HepG2 (cell line): Measurements from ENCODE around the gene SDK1. TPM values are rescaled to one million over a fixed set of nuclear protein-coding genes. Genes with fewer than 3 reads are reported as not detected.

ENCODE experiments used
- ATAC-seq: fragments of 200-7000 bp; cut with Tn5 transposase; 3 replicates; pipeline ENCODE4 v1.9.1; 2020; ENCODE audit warnings: mild to moderate bottlenecking, moderate library complexity
- BruUV-seq: library from RNA; stranded (reverse); fragments of 400-500 nt; replicated peaks from 2 replicates; lab custom pipeline; 2021; lab: Mats Ljungman, UMichigan
- CTCF ChIA-PET: fragments of 300-600 bp; formaldehyde crosslinking; extraction: SDS; loops from one replicate; lab custom pipeline; 2021; ENCODE audit warnings: low total read pairs, inconsistent platforms, low intra/inter-chr PET ratio; lab: Yijun Ruan, JAX
- POLR2A ChIA-PET: fragments of 350-600 bp; sonication (Branson Sonifier 250); formaldehyde crosslinking; loops from one replicate; lab custom pipeline; 2020; ENCODE audit warnings: antibody characterized with exemption, inconsistent platforms; lab: Yijun Ruan, JAX
- DNase-seq: peaks from one replicate; pipeline ENCODE4 v3.0.0-alpha.2; 2015; ENCODE audit warnings: low spot score
- FAIRE-seq: peaks from 3 replicates; lab custom pipeline; 2011; peaks lifted over from hg19 to GRCh38; lab: Jason Lieb, UNC
- H2AFZ ChIP-seq: one replicate; pipeline ENCODE4 v1.6.1; 2011; ENCODE audit warnings: low read length, inconsistent platforms
- H3K27ac ChIP-seq: fragments of 300-600 bp; 3 replicates; pipeline ENCODE4 v1.8.0; 2011; ENCODE audit warnings: mixed run types, mild to moderate bottlenecking, mixed read lengths, low read length, inconsistent platforms; ENCODE audit not compliant: insufficient read depth; ENCODE audit errors: extremely low read length
- H3K27me3 ChIP-seq, 2 experiments: fragments of 200-600 bp in 1 of 2; 2 replicates in 1 of 2; 3 replicates in 1 of 2; pipeline versions ENCODE4 v1.6.0 to v1.8.0; 2011; ENCODE audit warnings: low read length in 2 of 2, mild to moderate bottlenecking in 2 of 2, moderate library complexity in 2 of 2, inconsistent platforms in 1 of 2; ENCODE audit not compliant: insufficient read depth in 2 of 2, control insufficient read depth in 1 of 2
- H3K36me3 ChIP-seq, 2 experiments: fragments of 200-600 bp in 1 of 2; replicated peaks in 1 of 2; 2 replicates in 1 of 2; 3 replicates in 1 of 2; pipeline versions ENCODE4 v1.5.1 to v1.8.0; 2011; ENCODE audit warnings: low read length in 2 of 2, inconsistent platforms in 1 of 2; ENCODE audit not compliant: insufficient read depth in 2 of 2, control insufficient read depth in 1 of 2
- H3K4me1 ChIP-seq: 2 replicates; pipeline ENCODE4 v1.5.1; 2012; ENCODE audit warnings: low read length, inconsistent platforms; ENCODE audit not compliant: insufficient read depth
- H3K4me2 ChIP-seq: 2 replicates; pipeline ENCODE4 v1.6.0; 2011; ENCODE audit warnings: low read depth, low read length, inconsistent platforms
- H3K4me3 ChIP-seq, 3 experiments: fragments of 200-600 bp in 1 of 3; sonication (generic), shearing (Covaris generic) in 1 of 3; replicated peaks in 1 of 3; 2 replicates each; pipeline ENCODE4 v1.5.1; 2011 to 2016; ENCODE audit warnings: low read length in 3 of 3, inconsistent platforms in 2 of 3, low read depth in 2 of 3, mild to moderate bottlenecking in 2 of 3, control low read depth in 1 of 3, mixed read lengths in 1 of 3; ENCODE audit not compliant: insufficient read depth in 1 of 3
- H3K79me2 ChIP-seq: one replicate; pipeline ENCODE4 v1.6.1; 2011; ENCODE audit warnings: low read length, inconsistent platforms; ENCODE audit not compliant: insufficient read depth
- H3K9ac ChIP-seq: 2 replicates; pipeline ENCODE4 v1.6.0; 2011; ENCODE audit warnings: mild to moderate bottlenecking, low read depth, low read length, inconsistent platforms; ENCODE audit not compliant: insufficient read depth
- H3K9me3 ChIP-seq: 2 replicates; pipeline ENCODE4 v1.5.1; 2012; ENCODE audit warnings: mild to moderate bottlenecking, low read length
- H4K20me1 ChIP-seq: 2 replicates; pipeline ENCODE4 v1.6.0; 2011; ENCODE audit warnings: inconsistent platforms, mild to moderate bottlenecking, low read length, moderate library complexity; ENCODE audit not compliant: insufficient read depth
- GATAD1 ChIP-seq: IDR thresholded peaks from 2 replicates; pipeline ENCODE4 v1.6.1; 2016; ENCODE audit warnings: missing genetic modification reagents, missing compliant biosample characterization
- RFX1 ChIP-seq: fragments of 450-650 bp; IDR thresholded peaks from 2 replicates; pipeline ENCODE4 v1.6.1; 2017
- ZNF33B ChIP-seq: sonication (generic); formaldehyde crosslinking; IDR thresholded peaks from 2 replicates; pipeline ENCODE4 v1.5.1; 2020; ENCODE audit warnings: mild to moderate bottlenecking, missing genetic modification reagents
- ZNF383 ChIP-seq: sonication (generic); formaldehyde crosslinking; IDR thresholded peaks from 2 replicates; pipeline ENCODE4 v1.4.0; 2020; ENCODE audit warnings: missing genetic modification reagents, mild to moderate bottlenecking, borderline replicate concordance
- ZSCAN25 ChIP-seq: sonication (generic); formaldehyde crosslinking; IDR thresholded peaks from 2 replicates; pipeline ENCODE4 v1.8.0; 2022; ENCODE audit warnings: mild to moderate bottlenecking, missing genetic modification reagents
- WGBS: methylation state at CpG from one replicate; pipeline ENCODE4 v1.1.6; 2017; ENCODE audit warnings: low lambda C conversion rate; 5-methylcytosine and 5-hydroxymethylcytosine counted together
- in situ Hi-C: cut with HindIII; loops from 2 replicates; pipeline ENCODE4 v1.10.0; 2017; ENCODE audit warnings: low pct_unique_long_range_greater_than_20kb; ENCODE audit not compliant: extremely low pct_ligation_motif_present
- intact Hi-C: fragments of 100-400 bp; cut with micrococcal nuclease; formaldehyde crosslinking; loops from one replicate; pipeline ENCODE4 v1.10.0; 2022; ENCODE audit not compliant: unreplicated experiment
- polyA plus RNA-seq, 8 experiments: library from polyadenylated mRNA; depleted of rRNA in 3 of 8; stranded (reverse) in 7 of 8; unstranded in 1 of 8; fragments of >200 nt; fragmentation: Illumina TruSeq in 4 of 8; extraction: Trizol in 4 of 8; gene quantifications; 2 replicates each; pipeline versions ENCODE4 v1.2.1 to v1.2.3, GENCODE V29; 2011 to 2016; ENCODE audit warnings: low read depth in 4 of 8, missing spikeins in 1 of 8, mixed read lengths in 1 of 8; ENCODE audit not compliant: insufficient read depth in 1 of 8
- total RNA-seq, 5 experiments: library from RNA; depleted of rRNA; stranded (reverse); fragments of >200 nt; fragmentation: Illumina TruSeq; extraction: Trizol; gene quantifications; 2 replicates each; pipeline ENCODE4 v1.2.3, GENCODE V29; 2016; ENCODE audit warnings: low read depth in 1 of 5
- TF ChIP-seq, protein P1 (sequence below): sonication (generic); formaldehyde crosslinking; IDR thresholded peaks from 2 replicates; pipeline ENCODE4 v1.9.0; 2021; ENCODE audit warnings: mild to moderate bottlenecking, missing genetic modification reagents
- TF ChIP-seq, protein P2 (sequence below): sonication (generic); formaldehyde crosslinking; IDR thresholded peaks from 2 replicates; pipeline ENCODE4 v1.8.0; 2022; ENCODE audit warnings: mild to moderate bottlenecking, missing genetic modification reagents, moderate library complexity
- TF ChIP-seq, protein P3 (sequence below): sonication (generic); formaldehyde crosslinking; IDR thresholded peaks from 2 replicates; pipeline ENCODE4 v1.5.0; 2020; ENCODE audit warnings: missing genetic modification reagents

Gene SDK1
- total and polyA plus RNA-seq, 2 of the 13 experiments (the other 11 are each of a cell fraction or from before 2014, with no cell fraction given): 0.35 to 2.4 TPM

DNA sequence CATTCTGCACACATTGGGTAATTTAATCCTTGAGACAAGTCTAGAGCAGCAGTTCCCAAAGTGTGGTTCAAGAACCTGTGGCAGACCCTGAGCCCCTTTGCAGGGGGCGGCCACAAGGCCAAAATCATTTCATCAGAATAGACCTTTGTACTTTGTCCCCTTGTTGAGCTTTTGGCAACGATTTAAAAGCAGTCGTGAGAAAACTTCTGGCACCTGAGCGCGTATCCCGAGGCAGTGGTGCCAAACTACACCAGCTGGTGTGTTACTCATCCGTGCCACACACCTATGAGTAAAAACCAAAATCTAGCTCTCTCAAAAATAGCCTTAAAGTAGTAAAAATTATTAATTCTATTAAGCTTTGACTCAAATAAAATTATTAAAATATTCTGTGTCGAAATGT, 306.8 kb downstream of the SDK1 start (continued):
- TF ChIP-seq, protein P1, sequence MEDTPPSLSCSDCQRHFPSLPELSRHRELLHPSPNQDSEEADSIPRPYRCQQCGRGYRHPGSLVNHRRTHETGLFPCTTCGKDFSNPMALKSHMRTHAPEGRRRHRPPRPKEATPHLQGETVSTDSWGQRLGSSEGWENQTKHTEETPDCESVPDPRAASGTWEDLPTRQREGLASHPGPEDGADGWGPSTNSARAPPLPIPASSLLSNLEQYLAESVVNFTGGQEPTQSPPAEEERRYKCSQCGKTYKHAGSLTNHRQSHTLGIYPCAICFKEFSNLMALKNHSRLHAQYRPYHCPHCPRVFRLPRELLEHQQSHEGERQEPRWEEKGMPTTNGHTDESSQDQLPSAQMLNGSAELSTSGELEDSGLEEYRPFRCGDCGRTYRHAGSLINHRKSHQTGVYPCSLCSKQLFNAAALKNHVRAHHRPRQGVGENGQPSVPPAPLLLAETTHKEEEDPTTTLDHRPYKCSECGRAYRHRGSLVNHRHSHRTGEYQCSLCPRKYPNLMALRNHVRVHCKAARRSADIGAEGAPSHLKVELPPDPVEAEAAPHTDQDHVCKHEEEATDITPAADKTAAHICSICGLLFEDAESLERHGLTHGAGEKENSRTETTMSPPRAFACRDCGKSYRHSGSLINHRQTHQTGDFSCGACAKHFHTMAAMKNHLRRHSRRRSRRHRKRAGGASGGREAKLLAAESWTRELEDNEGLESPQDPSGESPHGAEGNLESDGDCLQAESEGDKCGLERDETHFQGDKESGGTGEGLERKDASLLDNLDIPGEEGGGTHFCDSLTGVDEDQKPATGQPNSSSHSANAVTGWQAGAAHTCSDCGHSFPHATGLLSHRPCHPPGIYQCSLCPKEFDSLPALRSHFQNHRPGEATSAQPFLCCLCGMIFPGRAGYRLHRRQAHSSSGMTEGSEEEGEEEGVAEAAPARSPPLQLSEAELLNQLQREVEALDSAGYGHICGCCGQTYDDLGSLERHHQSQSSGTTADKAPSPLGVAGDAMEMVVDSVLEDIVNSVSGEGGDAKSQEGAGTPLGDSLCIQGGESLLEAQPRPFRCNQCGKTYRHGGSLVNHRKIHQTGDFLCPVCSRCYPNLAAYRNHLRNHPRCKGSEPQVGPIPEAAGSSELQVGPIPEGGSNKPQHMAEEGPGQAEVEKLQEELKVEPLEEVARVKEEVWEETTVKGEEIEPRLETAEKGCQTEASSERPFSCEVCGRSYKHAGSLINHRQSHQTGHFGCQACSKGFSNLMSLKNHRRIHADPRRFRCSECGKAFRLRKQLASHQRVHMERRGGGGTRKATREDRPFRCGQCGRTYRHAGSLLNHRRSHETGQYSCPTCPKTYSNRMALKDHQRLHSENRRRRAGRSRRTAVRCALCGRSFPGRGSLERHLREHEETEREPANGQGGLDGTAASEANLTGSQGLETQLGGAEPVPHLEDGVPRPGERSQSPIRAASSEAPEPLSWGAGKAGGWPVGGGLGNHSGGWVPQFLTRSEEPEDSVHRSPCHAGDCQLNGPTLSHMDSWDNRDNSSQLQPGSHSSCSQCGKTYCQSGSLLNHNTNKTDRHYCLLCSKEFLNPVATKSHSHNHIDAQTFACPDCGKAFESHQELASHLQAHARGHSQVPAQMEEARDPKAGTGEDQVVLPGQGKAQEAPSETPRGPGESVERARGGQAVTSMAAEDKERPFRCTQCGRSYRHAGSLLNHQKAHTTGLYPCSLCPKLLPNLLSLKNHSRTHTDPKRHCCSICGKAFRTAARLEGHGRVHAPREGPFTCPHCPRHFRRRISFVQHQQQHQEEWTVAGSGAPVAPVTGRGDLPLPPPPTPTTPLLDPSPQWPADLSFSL: no peak
- TF ChIP-seq RFX1: no peak
- no peak for TF ChIP-seq ZNF383

DNA sequence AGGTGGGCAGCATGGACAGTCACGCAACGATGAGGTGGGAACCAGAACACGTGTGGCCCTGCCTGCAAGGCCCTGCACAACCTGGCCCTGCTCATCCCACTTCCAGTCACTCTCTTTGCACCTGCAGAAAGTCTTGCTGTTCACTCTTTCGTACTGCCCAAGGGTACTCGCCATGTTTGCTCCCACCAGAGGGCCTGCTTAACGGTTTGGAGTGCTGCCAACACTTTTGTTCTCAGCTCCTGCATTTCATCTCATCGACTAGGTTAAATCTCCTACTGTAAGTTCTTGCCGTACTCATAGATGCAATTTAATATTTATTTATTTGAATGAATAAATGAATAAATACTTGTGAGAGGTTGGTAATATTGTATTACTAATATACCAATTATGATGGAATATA, 315.3 kb downstream of the SDK1 start:
- ChIA-PET POLR2A (no interaction called here), CTCF (no interaction called here)
- BruUV-seq: no TSS peak
- Histone ChIP-seq H3K27me3 (no peaks in the 10 kb centered on the region), H3K9ac (no peak overlapping the region), H3K9me3 (no peaks in the 10 kb centered on the region), H3K4me3 (no peak overlapping the region), H4K20me1 (no peaks in the 10 kb centered on the region), H2AFZ (no peak overlapping the region), H3K4me1 (no peaks in the 10 kb centered on the region), H3K4me2 (no peak overlapping the region), H3K79me2 (no peaks in the 10 kb centered on the region), H3K27ac (no peak overlapping the region), H3K36me3 (0 out of 5 replicates have a peak, but pooled peaks cover 0 to 3% of the 10 kb centered on the region in 2 experiments)
- DNase-seq: no peak
- in situ Hi-C loops (no loop called here), intact Hi-C loops (no loop called here)
- ATAC-seq: no peak
- 89% methylated on average over 6 of the region's 8 CpGs for WGBS
- TF ChIP-seq, protein P2, sequence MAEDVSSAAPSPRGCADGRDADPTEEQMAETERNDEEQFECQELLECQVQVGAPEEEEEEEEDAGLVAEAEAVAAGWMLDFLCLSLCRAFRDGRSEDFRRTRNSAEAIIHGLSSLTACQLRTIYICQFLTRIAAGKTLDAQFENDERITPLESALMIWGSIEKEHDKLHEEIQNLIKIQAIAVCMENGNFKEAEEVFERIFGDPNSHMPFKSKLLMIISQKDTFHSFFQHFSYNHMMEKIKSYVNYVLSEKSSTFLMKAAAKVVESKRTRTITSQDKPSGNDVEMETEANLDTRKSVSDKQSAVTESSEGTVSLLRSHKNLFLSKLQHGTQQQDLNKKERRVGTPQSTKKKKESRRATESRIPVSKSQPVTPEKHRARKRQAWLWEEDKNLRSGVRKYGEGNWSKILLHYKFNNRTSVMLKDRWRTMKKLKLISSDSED: no peak
- TF ChIP-seq ZSCAN25 (CRISPR knock-in tag) (no peak), GATAD1 (no peak), ZNF33B (no peak)
- TF ChIP-seq, protein P3, sequence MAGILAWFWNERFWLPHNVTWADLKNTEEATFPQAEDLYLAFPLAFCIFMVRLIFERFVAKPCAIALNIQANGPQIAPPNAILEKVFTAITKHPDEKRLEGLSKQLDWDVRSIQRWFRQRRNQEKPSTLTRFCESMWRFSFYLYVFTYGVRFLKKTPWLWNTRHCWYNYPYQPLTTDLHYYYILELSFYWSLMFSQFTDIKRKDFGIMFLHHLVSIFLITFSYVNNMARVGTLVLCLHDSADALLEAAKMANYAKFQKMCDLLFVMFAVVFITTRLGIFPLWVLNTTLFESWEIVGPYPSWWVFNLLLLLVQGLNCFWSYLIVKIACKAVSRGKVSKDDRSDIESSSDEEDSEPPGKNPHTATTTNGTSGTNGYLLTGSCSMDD (CRISPR knock-in tag): no peak
- no peak for FAIRE-seq
